ENCODE results near the gene SRGN.
"Not testable (repeated sequence)": the region's sequence is repeated elsewhere in the genome, so short reads cannot be mapped to it uniquely, and the experiment has no call there.

The SRGN gene

DNA sequence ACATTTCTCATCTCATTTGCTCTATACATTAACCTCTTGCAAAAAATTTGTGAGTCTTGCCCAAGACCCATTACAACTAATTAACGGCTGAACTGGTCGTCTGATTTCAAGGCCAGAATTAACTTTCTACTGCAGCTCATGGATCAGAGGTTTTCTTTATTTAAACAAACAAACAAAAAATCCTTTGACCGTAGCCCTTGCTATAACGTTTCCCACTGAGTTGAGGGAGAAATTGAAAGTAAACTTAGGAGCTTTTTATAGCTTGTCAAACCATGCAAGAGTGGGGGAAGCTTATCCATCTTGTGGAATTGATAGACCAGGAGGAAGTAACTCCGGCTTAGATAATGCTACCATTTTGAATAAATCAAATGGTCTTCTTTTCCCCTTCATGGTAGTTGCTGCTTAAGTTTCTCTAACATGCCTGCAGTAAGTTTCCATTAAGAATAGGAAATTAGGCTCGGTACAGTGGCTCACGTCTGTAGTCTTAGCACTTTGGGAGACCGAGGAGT lies 3.3 kb downstream of the SRGN start:
- FAIRE-seq, result no peak

GRCh38 chr10:69092959-69093850 lies 5.3 kb downstream of the SRGN start:
- peak; percentile 84 for FAIRE-seq

DNA sequence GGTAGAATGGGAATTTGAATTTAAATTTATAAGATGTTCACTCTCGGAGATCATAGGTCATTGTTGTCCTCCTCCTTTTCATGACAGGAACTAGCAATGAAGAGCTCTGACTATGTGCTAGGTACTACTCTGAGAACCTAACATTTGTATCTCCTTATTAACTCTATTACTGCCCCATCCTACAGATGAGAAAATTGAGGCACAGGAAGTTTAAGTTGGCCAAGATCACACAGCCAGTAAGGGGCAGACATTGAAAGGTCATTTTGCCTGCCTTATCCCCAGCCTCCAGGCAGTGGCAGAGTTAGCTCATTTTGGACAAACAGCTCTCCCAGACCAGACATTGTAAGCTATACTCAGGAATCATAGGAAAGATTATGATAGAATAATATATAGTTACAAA lies 6.0 kb downstream of the SRGN start:
- FAIRE-seq, result no peak

DNA sequence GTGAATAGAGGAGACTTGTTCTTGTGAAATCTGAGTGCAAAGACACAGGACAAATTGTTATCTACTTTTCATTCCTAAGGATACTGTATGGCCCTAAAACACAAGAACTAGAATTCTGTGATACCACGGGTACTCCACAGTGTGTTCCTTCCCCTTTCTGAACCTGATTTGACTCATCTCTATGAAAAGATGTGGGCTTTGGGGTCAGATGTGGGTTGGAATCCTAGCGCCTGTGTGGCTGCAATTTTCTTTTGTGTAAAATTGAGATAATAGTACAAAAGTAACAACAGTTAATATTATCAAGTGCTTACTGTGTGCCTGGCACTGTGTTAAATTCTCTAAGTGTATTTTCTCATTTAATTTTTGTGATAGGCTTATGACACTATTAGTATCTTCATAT lies 8.1 kb downstream of the SRGN start:
- FAIRE-seq, result no peak

- FAIRE-seq, result no peak
These were observed 9.8 kb downstream of the SRGN start for GRCh38 chr10:69097729-69098128.

DNA sequence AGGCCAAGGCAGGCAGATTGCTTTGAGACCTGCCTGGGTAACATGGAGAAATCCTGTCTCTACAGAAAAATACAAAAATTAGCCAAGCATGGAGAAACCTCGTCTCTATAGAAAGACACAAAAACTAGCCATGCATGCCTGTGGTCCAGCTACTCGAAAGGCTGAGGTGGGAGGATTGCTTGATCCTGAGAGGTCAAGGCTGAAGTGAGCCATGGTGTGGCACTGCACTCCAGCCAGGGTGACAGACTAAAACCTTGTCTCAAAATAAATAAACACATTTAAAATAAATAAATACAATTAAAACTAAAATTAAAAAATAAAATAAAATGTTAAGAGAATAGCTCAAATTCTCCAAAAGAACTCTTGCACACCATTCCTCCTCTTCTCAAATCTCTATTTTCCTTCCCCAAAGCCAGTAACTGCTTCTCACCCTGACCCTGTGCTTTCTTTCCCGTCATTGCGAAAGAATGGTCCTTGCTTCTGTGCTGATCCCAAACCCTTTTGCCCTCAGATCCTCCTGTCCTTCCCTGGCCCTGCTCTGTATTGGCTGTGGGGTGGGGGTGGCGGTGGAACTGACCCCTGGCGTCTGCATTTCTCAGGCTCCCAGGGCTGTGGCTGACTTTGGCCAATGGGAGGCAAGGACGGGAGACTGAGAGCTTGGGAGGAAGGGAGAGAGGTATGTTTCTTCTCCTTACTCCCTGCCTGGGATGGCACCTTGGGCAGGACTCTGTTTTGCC lies 12.4 kb downstream of the SRGN start:
- no peak for FAIRE-seq

DNA sequence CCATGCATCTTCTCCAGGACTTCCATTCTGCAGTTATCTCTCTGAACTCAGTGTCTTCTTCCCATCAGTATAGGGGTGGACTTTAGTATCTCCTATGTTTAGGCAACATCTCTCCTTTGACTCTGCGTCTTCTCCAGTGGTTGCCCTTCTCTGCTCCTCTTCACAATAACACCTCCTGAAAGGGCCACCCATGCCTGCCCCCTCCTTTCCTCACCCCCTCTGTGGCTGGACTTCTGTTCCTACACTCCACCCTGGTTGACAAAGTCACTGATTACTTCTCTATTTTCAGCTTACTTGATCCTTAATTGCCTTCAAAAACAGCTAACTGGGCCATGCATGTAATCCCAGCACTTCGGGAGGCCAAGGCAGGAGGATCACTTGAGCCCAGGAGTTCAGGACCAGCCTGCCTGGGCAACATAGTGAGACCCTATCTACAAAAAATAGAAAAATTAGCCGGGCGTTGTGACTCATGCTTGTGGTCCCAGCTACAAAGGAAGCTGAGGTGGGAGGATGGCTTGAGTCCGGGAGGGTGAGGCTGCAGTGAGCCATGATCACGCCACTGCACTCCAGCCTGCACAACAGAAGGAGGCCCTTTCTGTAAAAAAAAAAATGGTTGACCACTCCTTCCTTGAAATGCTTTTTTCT lies 13.7 kb downstream of the SRGN start:
- no peak for FAIRE-seq

GRCh38 chr10:69102440-69102839 lies 14.5 kb downstream of the SRGN start:
- no peak for FAIRE-seq

- no peak for FAIRE-seq
These were observed 15.9 kb downstream of the SRGN start for GRCh38 chr10:69103784-69104183.

- FAIRE-seq, result no peak
These were observed 17.3 kb downstream of the SRGN start for GRCh38 chr10:69104994-69105790.

- FAIRE-seq, result no peak
These were observed 19.2 kb downstream of the SRGN start for GRCh38 chr10:69107176-69107490.

- no peak for FAIRE-seq
These were observed 19.8 kb downstream of the SRGN start for GRCh38 chr10:69107699-69108098.

DNA sequence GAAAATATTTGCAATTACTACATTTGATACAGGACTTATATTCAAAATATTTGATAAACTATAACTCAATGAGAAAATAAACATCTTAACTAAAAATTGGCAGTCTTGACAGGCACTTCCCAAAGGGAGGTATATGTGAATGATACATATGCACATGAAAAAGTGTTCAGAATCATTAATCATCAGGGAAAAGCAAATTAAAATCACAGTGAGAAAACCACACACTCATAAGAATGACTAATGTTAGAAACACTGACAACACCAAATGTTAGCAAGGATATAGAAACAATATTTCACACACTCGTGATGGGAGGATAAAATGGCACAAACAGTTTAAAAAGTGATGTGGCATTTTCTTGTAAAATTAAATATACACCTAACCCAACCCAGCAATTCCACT lies 32.0 kb downstream of the SRGN start:
- no peak for FAIRE-seq

GRCh38 chr10:69123306-69123746 lies 35.4 kb downstream of the SRGN start:
- no peak for FAIRE-seq

DNA sequence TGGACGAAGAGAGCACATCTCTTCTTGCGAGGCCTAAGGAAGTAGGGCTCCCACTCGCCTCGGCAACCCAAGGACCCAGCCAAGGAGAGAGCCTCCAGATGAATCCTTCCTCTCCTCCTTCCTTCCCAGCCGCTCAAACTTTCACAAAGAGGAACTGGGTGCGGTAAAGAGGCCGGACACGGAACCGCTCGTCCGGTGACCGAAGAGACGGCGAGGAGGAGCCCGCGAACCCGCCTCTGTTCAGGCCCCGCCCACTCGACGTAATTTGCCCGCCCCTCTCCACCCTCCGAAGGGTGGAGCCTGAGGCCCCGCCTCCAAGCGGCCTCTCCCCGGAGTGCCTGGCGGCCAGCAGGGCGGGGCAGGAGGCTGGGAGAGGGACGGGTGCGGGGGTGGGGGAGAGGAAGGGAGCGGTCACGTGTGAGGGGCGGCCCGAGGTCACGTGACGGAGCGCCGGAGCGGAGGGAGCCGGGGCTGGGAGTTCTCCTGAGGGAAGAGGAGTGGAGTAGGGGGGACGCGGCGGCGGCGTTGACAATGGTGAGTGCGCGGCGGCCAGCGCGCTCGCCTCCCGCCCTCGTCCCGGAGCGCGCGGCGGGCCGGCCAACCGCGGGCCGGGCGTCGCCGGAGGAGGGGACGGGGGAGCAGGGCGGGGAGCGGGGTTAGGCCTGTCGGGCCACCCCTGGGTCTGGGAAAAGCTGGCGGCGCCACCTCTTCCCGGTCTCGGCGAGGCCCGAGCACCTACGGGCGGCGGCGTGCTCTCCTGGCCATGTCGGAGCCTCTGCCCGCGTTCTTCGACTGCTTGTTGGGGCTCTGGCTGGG lies 36.1 kb downstream of the SRGN start, which contains the start of gene VPS26A:
TSS of gene VPS26A (plus strand) at position 432 of the 816 bp plus-strand sequence. CDS start at position 532, 100 bp downstream.
- FAIRE-seq, result peak; percentile 90

- no peak for FAIRE-seq
These were observed 36.8 kb downstream of the SRGN start for GRCh38 chr10:69124563-69125268.

- FAIRE-seq, result no peak
These were observed 37.7 kb downstream of the SRGN start for GRCh38 chr10:69125554-69125953.

GRCh38 chr10:69130251-69130650 lies 42.3 kb downstream of the SRGN start:
- FAIRE-seq, result no peak

- FAIRE-seq, result no peak
These were observed 52.1 kb downstream of the SRGN start for GRCh38 chr10:69139961-69140360.

DNA sequence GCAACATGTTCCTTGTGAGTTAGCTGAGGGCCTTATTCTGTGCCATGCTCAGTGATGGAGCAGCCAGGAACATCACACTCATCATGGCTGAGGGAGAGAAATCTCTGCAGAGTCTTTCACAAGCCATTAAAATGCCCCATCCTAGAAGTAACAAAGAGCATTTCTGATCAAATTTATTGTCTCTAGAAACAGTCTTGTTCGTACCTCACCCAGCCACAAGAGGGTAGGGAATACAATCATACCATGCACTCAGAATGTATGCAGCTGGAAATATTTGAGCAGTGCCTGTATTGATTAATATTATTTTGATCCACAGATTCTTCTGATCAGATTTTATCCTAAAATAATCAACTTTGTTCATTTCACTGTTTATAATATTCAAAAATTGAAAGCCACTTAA lies 53.4 kb downstream of the SRGN start:
- no peak for FAIRE-seq

DNA sequence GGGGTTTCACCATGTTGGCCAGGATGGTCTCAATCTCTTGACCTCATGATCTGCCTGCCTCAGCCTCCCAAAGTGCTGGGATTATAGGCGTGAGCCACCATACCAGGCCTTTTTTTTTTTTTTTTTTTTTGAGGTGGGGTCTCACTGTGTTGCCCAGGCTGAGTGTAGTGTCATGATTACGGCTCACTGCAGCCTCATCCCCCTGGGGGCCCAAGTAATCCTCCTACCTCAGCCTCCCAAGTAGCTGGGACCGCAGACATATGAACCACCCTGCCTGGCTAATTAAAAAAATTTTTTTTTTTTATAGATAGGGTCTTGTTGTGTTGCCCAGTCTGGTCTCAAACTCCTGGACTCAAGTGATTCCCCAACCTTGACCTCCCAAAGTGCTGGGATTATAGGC lies 54.2 kb downstream of the SRGN start:
- not testable (repeated sequence) for FAIRE-seq
